SK-N-SH (cell line): ENCODE data around the gene ETV1. TPM values are rescaled to one million over a fixed set of nuclear protein-coding genes. Genes with fewer than 3 reads are reported as not detected.
A peak's percentile ranks its signal among the peaks of the same experiment; 100 is the strongest.

ENCODE experiments used
- CTCF ChIA-PET: fragments of 300-600, 350-600 bp; formaldehyde crosslinking; extraction: SDS; loops from one replicate; lab custom pipeline; 2021; lab: Yijun Ruan, JAX
- POLR2A ChIA-PET: fragments of 350-600 bp; sonication (Branson Sonifier 250); formaldehyde crosslinking; extraction: SDS; loops from one replicate; lab custom pipeline; 2020; ENCODE audit warnings: antibody characterized with exemption, inconsistent platforms; lab: Yijun Ruan, JAX
- DNase-seq: peaks from one replicate; pipeline ENCODE4 v3.0.0; 2012
- H2AFZ ChIP-seq: fragments of 200-600 bp; sonication (generic); 2 replicates; pipeline ENCODE4 v1.8.1; 2016; ENCODE audit warnings: antibody characterized with exemption, mild to moderate bottlenecking, low read depth
- H3F3A ChIP-seq: fragments of 200-600 bp; sonication (generic); replicated peaks from 2 replicates; pipeline ENCODE3; 2016; ENCODE audit warnings: antibody characterized with exemption, mild to moderate bottlenecking; ENCODE audit not compliant: insufficient read depth
- H3K27ac ChIP-seq, 2 experiments: fragments of 200-500 bp in 1 of 2; fragments of 200-600 bp in 1 of 2; sonication (Bioruptor generic) in 1 of 2; sonication (generic), shearing (Covaris generic) in 1 of 2; 2 replicates each; pipeline versions ENCODE4 v1.5.1 to v1.6.1; 2014 to 2016; ENCODE audit warnings: low read depth in 2 of 2, inconsistent platforms in 1 of 2, low read length in 1 of 2, mild to moderate bottlenecking in 1 of 2, mixed read lengths in 1 of 2
- H3K27me3 ChIP-seq: fragments of 200-600 bp; sonication (generic), shearing (Covaris generic); 2 replicates; pipeline ENCODE4 v1.6.1; 2016; ENCODE audit warnings: mixed run types; ENCODE audit not compliant: insufficient read depth
- H3K36me3 ChIP-seq, 2 experiments: fragments of 200-500 bp in 1 of 2; fragments of 200-600 bp in 1 of 2; sonication (Bioruptor generic) in 1 of 2; sonication (generic) in 1 of 2; replicated peaks in 1 of 2; 2 replicates each; pipeline versions ENCODE3 to v1.5.1; 2014 to 2016; ENCODE audit warnings: low read length in 1 of 2, mild to moderate bottlenecking in 1 of 2; ENCODE audit not compliant: insufficient read depth in 2 of 2, control insufficient read depth in 1 of 2
- H3K4me1 ChIP-seq, 2 experiments: fragments of 200-500 bp in 1 of 2; fragments of 200-600 bp in 1 of 2; sonication (Bioruptor generic) in 1 of 2; sonication (generic), shearing (Covaris generic) in 1 of 2; 2 replicates each; pipeline versions ENCODE4 v1.5.1 to v1.6.1; 2014 to 2016; ENCODE audit warnings: low read depth in 1 of 2, low read length in 1 of 2, mixed run types in 1 of 2; ENCODE audit not compliant: insufficient read depth in 2 of 2, control insufficient read depth in 1 of 2
- H3K4me2 ChIP-seq: fragments of 200-600 bp; sonication (generic), shearing (Covaris generic); 2 replicates; pipeline ENCODE4 v1.6.1; 2017; ENCODE audit warnings: mixed run types
- H3K4me3 ChIP-seq, 2 experiments: fragments of 200-500 bp in 1 of 2; fragments of 200-600 bp in 1 of 2; sonication (Bioruptor generic) in 1 of 2; sonication (generic), shearing (Covaris generic) in 1 of 2; 2 replicates each; pipeline versions ENCODE4 v1.5.1 to v1.8.1; 2014 to 2016; ENCODE audit warnings: low read depth in 2 of 2, inconsistent platforms in 1 of 2, low read length in 1 of 2, mild to moderate bottlenecking in 1 of 2, mixed read lengths in 1 of 2, moderate library complexity in 1 of 2
- H3K79me2 ChIP-seq: fragments of 200-600 bp; sonication (generic); 2 replicates; pipeline ENCODE4 v1.8.1; 2017; ENCODE audit warnings: mild to moderate bottlenecking; ENCODE audit not compliant: insufficient read depth
- H3K9ac ChIP-seq: fragments of 200-600 bp; sonication (generic); 2 replicates; pipeline ENCODE4 v1.6.1; 2017; ENCODE audit warnings: mixed run types
- H3K9me2 ChIP-seq: fragments of 200-600 bp; sonication (generic); 2 replicates; pipeline ENCODE4 v1.6.1; 2017; ENCODE audit warnings: mixed run types
- H3K9me3 ChIP-seq: fragments of 200-600 bp; sonication (generic); 2 replicates; pipeline ENCODE4 v1.6.1; 2017; ENCODE audit warnings: mixed run types, mild to moderate bottlenecking, moderate library complexity
- H4K20me1 ChIP-seq: fragments of 200-600 bp; sonication (generic); 2 replicates; pipeline ENCODE4 v1.6.1; 2017; ENCODE audit warnings: mild to moderate bottlenecking, mixed run types; ENCODE audit not compliant: insufficient read depth
- CHD2 ChIP-seq: fragments of 150-350 bp; IDR thresholded peaks from 2 replicates; pipeline ENCODE4 v1.6.1; 2018; ENCODE audit warnings: low read length; ENCODE audit not compliant: partially characterized antibody
- ELF1 ChIP-seq: IDR thresholded peaks from 2 replicates; pipeline ENCODE4 v1.4.0; 2012
- EP300 ChIP-seq, 2 experiments: IDR thresholded peaks; 2 replicates each; pipeline versions ENCODE4 v1.4.0 to v1.6.1; 2012; ENCODE audit warnings: borderline replicate concordance in 1 of 2, low read depth in 1 of 2, low read length in 1 of 2
- FOXJ3 ChIP-seq: sonication (generic); formaldehyde crosslinking; IDR thresholded peaks from 2 replicates; pipeline ENCODE4 v1.5.1; 2020; ENCODE audit warnings: mild to moderate bottlenecking, missing genetic modification reagents
- GABPA ChIP-seq: IDR thresholded peaks from 2 replicates; pipeline ENCODE4 v1.4.0; 2012; ENCODE audit warnings: low read depth, mild to moderate bottlenecking
- JUND ChIP-seq: IDR thresholded peaks from 2 replicates; pipeline ENCODE4 v1.4.0; 2012
- MEF2A ChIP-seq: IDR thresholded peaks from 2 replicates; pipeline ENCODE4 v1.4.0; 2012; ENCODE audit warnings: low read depth, borderline replicate concordance
- RAD21 ChIP-seq: IDR thresholded peaks from 2 replicates; pipeline ENCODE4 v1.6.1; 2012; ENCODE audit warnings: mild to moderate bottlenecking, low read length
- RCOR1 ChIP-seq: fragments of 150-350 bp; IDR thresholded peaks from 2 replicates; pipeline ENCODE4 v1.6.1; 2017; ENCODE audit warnings: antibody characterized with exemption, low read length
- RFX5 ChIP-seq: IDR thresholded peaks from 2 replicates; pipeline ENCODE4 v1.6.1; 2012; ENCODE audit warnings: mild to moderate bottlenecking, improper control_type of control experiment, low read length
- SMC3 ChIP-seq: IDR thresholded peaks from 2 replicates; pipeline ENCODE4 v1.6.1; 2012; ENCODE audit warnings: low read depth, low read length, improper control_type of control experiment
- TAF1 ChIP-seq: IDR thresholded peaks from 2 replicates; pipeline ENCODE4 v1.6.1; 2012; ENCODE audit warnings: low read depth, mild to moderate bottlenecking, low read length, moderate library complexity, borderline replicate concordance
- TCF12 ChIP-seq: IDR thresholded peaks from 2 replicates; pipeline ENCODE4 v1.4.0; 2012
- YY1 ChIP-seq: IDR thresholded peaks from 2 replicates; pipeline ENCODE4 v1.4.0; 2012; ENCODE audit warnings: low read depth, mild to moderate bottlenecking
- WGBS: methylation state at CpG from one replicate; pipeline ENCODE4 v1.1.6; 2017; ENCODE audit warnings: low lambda C conversion rate; 5-methylcytosine and 5-hydroxymethylcytosine counted together
- polyA plus RNA-seq, 3 experiments: library from polyadenylated mRNA; depleted of rRNA; stranded (reverse); fragments of >200 nt; gene quantifications; 2 replicates each; pipeline ENCODE4 v1.2.3, GENCODE V29; 2012
- TF ChIP-seq, protein P1 (sequence below): fragments of 200-600 bp; sonication (generic); IDR thresholded peaks from 2 replicates; pipeline ENCODE4 v1.6.1; 2017; ENCODE audit warnings: antibody characterized with exemption, mild to moderate bottlenecking, moderate library complexity
- TF ChIP-seq, protein P2 (sequence below): IDR thresholded peaks from 2 replicates; pipeline ENCODE4 v1.6.1; 2012; ENCODE audit warnings: mild to moderate bottlenecking, low read depth, low read length, moderate library complexity
- TF ChIP-seq, protein P3 (sequence below): IDR thresholded peaks from 2 replicates; pipeline ENCODE4 v1.4.0; 2012; ENCODE audit warnings: low read depth, borderline replicate concordance
- TF ChIP-seq, protein P4 (sequence below): fragments of 150-350 bp; IDR thresholded peaks from 2 replicates; pipeline ENCODE4 v1.6.1; 2016; ENCODE audit warnings: mild to moderate bottlenecking, low read depth, low read length
- TF ChIP-seq, protein P5 (sequence below): IDR thresholded peaks from 2 replicates; pipeline ENCODE4; 2012

ETV1 gene
- polyA plus RNA-seq, 1 of the 3 experiments (the other 2 are of a cell fraction): 24.9 TPM

DNA sequence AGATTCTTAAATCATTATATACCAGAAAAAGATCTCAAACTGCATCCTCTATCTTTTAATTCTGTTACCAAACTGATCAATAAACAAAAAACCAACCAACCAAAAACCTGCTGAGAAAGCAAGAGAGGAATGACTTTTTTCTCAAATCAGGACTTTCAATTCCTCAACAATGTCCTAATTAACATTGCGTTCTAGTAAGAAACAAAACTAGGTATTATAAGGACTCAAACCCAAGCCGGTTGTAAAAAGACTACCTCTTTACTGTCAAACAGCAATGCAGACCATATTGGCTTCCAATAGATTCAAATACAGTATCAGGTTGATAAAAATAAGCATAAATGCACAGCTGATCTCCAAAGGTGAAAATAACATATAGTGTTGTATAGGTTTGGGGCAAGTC lies 57.3 kb downstream of the ETV1 start:
- H3K4me3 ChIP-seq: no peak overlapping the region
- no peak overlapping the region for H3K4me2 ChIP-seq
- H3K9ac ChIP-seq: no peak overlapping the region
- no peaks in the 10 kb centered on the region for H4K20me1 ChIP-seq
- H3K79me2 ChIP-seq: no peaks in the 10 kb centered on the region
- H3K9me3 ChIP-seq: no peaks in the 10 kb centered on the region
- no peak for DNase-seq
- peaks cover 6 to 14% of the 10 kb centered on the region in 2 experiments for H3K36me3 ChIP-seq
- H3K4me1 ChIP-seq: no peaks in the 10 kb centered on the region
- TF ChIP-seq FOXJ3 (CRISPR knock-in tag) (no peak), SMC3 (no peak)
- TF ChIP-seq, protein P1, sequence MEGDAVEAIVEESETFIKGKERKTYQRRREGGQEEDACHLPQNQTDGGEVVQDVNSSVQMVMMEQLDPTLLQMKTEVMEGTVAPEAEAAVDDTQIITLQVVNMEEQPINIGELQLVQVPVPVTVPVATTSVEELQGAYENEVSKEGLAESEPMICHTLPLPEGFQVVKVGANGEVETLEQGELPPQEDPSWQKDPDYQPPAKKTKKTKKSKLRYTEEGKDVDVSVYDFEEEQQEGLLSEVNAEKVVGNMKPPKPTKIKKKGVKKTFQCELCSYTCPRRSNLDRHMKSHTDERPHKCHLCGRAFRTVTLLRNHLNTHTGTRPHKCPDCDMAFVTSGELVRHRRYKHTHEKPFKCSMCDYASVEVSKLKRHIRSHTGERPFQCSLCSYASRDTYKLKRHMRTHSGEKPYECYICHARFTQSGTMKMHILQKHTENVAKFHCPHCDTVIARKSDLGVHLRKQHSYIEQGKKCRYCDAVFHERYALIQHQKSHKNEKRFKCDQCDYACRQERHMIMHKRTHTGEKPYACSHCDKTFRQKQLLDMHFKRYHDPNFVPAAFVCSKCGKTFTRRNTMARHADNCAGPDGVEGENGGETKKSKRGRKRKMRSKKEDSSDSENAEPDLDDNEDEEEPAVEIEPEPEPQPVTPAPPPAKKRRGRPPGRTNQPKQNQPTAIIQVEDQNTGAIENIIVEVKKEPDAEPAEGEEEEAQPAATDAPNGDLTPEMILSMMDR: no peak
- WGBS: 96% methylated on average over 2 of the region's 2 CpGs
- ChIA-PET CTCF (interaction anchor here (1.1 to 1.6 kb wide), 3 partner anchors 9 to 58 kb away, joined by 3 to 6 read pairs (median 5); partner anchors contain the start of gene ETV1), POLR2A (no interaction called here)
- H2AFZ ChIP-seq: no peak overlapping the region
- no peaks in the 10 kb centered on the region for H3K9me2 ChIP-seq
- H3K27me3 ChIP-seq: no peaks in the 10 kb centered on the region
- no peak overlapping the region for H3K27ac ChIP-seq
- no peaks in the 10 kb centered on the region for H3F3A ChIP-seq

DNA sequence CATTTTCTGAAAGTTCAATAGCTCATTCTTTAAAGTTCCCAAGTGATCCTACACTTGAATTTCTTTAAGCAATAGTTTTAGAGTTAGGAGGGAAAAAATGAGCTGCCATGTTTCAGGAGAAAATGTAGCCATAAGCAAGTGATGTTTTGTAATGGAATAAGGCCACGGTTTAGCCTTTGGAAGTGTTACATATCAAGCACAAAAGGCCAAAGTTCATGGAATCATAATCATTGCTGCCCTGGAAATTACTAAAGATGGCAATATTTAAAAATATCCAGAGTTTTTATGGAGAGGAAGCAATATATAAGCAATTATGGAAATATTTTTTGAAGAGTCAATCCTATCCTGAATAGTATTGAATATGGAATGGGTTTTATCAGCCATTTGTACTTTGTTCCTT lies 68.4 kb downstream of the ETV1 start:
- H3K27me3 ChIP-seq: no peaks in the 10 kb centered on the region
- peak overlapping the region; percentile 69 to 96; a peak in 3 of 4 replicates for H3K27ac ChIP-seq
- CTCF ChIA-PET: interaction anchor here (1.7 kb wide), 1 partner anchor 9 kb away, joined by 4 read pairs; no protein-coding TSS in a partner anchor
- no peaks in the 10 kb centered on the region for H4K20me1 ChIP-seq
- POLR2A ChIA-PET: no interaction called here
- H3K9me2 ChIP-seq: no peaks in the 10 kb centered on the region
- H3K9me3 ChIP-seq: no peaks in the 10 kb centered on the region
- H3K79me2 ChIP-seq: no peaks in the 10 kb centered on the region
- H3K4me1 ChIP-seq: peaks cover 5 to 15% of the 10 kb centered on the region in 2 experiments; a peak in 2 of 4 replicates
- no peak for TF ChIP-seq TAF1
- TF ChIP-seq RAD21: no peak
- no peak for TF ChIP-seq RFX5
- TF ChIP-seq, protein P2, sequence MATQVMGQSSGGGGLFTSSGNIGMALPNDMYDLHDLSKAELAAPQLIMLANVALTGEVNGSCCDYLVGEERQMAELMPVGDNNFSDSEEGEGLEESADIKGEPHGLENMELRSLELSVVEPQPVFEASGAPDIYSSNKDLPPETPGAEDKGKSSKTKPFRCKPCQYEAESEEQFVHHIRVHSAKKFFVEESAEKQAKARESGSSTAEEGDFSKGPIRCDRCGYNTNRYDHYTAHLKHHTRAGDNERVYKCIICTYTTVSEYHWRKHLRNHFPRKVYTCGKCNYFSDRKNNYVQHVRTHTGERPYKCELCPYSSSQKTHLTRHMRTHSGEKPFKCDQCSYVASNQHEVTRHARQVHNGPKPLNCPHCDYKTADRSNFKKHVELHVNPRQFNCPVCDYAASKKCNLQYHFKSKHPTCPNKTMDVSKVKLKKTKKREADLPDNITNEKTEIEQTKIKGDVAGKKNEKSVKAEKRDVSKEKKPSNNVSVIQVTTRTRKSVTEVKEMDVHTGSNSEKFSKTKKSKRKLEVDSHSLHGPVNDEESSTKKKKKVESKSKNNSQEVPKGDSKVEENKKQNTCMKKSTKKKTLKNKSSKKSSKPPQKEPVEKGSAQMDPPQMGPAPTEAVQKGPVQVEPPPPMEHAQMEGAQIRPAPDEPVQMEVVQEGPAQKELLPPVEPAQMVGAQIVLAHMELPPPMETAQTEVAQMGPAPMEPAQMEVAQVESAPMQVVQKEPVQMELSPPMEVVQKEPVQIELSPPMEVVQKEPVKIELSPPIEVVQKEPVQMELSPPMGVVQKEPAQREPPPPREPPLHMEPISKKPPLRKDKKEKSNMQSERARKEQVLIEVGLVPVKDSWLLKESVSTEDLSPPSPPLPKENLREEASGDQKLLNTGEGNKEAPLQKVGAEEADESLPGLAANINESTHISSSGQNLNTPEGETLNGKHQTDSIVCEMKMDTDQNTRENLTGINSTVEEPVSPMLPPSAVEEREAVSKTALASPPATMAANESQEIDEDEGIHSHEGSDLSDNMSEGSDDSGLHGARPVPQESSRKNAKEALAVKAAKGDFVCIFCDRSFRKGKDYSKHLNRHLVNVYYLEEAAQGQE: no peak
- no peak for TF ChIP-seq JUND
- TF ChIP-seq, protein P3, sequence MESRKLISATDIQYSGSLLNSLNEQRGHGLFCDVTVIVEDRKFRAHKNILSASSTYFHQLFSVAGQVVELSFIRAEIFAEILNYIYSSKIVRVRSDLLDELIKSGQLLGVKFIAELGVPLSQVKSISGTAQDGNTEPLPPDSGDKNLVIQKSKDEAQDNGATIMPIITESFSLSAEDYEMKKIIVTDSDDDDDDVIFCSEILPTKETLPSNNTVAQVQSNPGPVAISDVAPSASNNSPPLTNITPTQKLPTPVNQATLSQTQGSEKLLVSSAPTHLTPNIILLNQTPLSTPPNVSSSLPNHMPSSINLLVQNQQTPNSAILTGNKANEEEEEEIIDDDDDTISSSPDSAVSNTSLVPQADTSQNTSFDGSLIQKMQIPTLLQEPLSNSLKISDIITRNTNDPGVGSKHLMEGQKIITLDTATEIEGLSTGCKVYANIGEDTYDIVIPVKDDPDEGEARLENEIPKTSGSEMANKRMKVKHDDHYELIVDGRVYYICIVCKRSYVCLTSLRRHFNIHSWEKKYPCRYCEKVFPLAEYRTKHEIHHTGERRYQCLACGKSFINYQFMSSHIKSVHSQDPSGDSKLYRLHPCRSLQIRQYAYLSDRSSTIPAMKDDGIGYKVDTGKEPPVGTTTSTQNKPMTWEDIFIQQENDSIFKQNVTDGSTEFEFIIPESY: no peak
- no peak for TF ChIP-seq CHD2
- TF ChIP-seq MEF2A: no peak
- TF ChIP-seq RCOR1: no peak
- TF ChIP-seq TCF12: no peak
- TF ChIP-seq ELF1: no peak
- no peak for TF ChIP-seq SMC3
- TF ChIP-seq EP300 (IDR thresholded peaks at IDR 0.05; ENCODE audit: borderline replicate concordance in 1 of 2, low read depth in 1 of 2, low read length in 1 of 2): no peak
- TF ChIP-seq, protein P4, sequence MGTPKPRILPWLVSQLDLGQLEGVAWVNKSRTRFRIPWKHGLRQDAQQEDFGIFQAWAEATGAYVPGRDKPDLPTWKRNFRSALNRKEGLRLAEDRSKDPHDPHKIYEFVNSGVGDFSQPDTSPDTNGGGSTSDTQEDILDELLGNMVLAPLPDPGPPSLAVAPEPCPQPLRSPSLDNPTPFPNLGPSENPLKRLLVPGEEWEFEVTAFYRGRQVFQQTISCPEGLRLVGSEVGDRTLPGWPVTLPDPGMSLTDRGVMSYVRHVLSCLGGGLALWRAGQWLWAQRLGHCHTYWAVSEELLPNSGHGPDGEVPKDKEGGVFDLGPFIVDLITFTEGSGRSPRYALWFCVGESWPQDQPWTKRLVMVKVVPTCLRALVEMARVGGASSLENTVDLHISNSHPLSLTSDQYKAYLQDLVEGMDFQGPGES: no peak
- no peak for TF ChIP-seq YY1
- no peak for TF ChIP-seq GABPA
- TF ChIP-seq, protein P5, sequence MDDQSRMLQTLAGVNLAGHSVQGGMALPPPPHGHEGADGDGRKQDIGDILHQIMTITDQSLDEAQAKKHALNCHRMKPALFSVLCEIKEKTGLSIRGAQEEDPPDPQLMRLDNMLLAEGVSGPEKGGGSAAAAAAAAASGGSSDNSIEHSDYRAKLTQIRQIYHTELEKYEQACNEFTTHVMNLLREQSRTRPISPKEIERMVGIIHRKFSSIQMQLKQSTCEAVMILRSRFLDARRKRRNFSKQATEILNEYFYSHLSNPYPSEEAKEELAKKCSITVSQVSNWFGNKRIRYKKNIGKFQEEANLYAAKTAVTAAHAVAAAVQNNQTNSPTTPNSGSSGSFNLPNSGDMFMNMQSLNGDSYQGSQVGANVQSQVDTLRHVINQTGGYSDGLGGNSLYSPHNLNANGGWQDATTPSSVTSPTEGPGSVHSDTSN: no peak
- no peak overlapping the region for H3K4me2 ChIP-seq
- H2AFZ ChIP-seq: peak overlapping the region; percentile 80
- no peak overlapping the region for H3K4me3 ChIP-seq
- H3F3A ChIP-seq: peaks cover 21% of the 10 kb centered on the region
- no peak overlapping the region for H3K9ac ChIP-seq
- no peak for DNase-seq
- H3K36me3 ChIP-seq: no peaks in the 10 kb centered on the region
- 78% methylated on average over 1 of the region's 1 CpG for WGBS
